DLD1 (cell line): ENCODE data around the gene FRMD4A.
"Not testable (repeated sequence)": the region's sequence is repeated elsewhere in the genome, so short reads cannot be mapped to it uniquely, and the experiment has no call there.

ENCODE experiments used
- in situ Hi-C: cut with HindIII; loops from 2 replicates; pipeline ENCODE4 v1.10.0; 2017; ENCODE audit warnings: low sequenced_read_pairs

FRMD4A gene

DNA sequence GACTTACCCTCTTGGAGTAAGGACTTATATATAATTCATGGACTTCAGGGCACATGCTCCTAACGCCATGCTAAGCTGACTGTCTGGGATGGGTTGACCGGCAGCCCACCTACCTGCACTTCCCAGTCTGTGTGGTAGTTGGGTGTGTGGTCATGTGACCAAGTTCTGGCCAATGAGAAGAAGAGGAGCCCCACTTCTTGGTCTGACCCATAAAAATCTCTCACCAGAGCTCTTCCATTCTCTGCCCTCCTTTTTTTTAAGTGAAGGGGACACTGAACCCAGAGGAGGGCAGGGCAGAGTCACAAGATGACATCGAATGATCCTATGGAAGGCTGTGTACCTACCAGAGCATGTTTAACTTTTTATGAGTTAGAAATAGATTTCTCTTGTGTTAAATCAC, 370.1 kb downstream of the FRMD4A start:
- in situ Hi-C loops = no loop called here

DNA sequence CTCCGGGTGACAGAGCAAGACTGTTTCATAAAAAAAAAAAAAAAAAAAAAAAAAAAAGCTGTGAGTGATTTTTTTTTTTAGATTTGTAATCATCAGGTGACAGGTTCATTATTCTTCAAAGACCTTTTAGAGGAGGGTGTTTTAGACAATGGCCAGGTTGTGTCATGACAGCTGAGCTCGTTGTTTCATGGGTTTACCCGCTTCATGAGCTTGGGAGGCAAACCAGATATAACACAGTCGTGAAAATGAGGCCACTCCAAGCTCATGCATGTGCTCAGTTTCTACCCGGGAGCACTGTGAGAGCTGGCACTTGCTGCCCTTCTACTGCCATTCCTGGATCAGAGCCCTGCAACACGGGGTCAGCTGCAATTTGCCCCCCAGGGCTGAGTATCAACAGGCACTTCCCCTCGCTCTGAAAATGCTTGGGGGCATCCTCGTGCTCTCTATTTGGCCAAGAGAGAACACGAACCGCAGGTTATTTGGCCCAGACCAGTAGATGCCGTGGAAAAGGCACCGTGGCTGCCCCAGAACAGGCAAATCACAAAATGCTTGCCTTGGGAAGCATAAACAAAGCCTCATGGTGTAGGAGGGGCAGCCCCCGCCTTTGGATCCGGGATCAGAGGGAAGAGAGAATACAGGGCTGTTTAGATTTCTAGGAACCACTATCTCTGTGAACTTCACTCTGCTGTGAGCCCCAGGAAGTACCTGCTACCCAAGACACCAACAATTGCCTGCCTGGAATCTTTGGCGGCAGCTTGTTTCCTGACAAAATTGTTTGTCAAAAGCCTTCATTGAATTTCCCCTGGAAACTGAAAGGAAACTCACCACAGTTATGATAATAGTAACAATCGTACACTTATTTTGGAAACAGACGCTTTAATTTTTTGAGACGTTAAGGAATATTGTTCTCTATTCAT, 371.0 kb downstream of the FRMD4A start:
- in situ Hi-C loops = no loop called here

DNA sequence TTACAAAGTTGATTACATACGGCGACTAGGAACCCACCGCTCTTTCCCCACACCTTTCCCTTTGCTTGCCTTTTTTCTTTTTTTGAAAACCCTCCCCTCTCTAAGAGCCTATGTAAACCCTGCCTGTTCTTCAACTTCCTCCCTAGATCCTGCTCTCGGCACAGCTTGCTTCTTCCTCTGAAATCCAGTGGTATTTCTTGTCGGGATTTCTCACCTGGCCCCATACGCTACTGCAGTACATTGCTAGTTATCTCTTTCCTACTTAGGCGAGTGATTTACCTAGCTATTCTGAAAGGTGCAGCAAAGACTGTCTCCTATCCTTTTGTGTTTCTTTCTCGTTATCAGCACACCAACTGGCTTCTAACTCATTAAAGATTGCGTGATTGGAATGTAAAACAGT, 372.9 kb downstream of the FRMD4A start:
- in situ Hi-C loops = no loop called here

DNA sequence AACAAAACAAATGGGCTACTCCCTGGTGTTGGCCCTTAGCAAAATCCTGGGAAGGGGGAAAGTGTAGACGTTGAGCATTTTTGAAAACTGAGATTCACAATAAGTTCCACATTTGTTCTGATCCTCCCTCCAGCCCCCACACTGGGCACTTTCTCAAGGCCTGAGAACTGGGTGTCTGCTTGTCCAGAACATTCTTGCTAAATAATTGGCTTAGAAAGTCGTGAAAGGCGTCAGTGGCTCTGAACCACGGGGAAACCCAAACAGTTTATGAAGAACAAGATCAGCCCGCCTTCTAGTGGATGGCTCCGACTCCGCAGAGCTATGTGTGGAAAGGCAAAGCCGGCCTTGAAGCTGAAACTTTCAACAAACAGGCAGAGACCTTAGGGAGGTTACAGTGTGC, 373.9 kb downstream of the FRMD4A start:
- in situ Hi-C loops = no loop called here

DNA sequence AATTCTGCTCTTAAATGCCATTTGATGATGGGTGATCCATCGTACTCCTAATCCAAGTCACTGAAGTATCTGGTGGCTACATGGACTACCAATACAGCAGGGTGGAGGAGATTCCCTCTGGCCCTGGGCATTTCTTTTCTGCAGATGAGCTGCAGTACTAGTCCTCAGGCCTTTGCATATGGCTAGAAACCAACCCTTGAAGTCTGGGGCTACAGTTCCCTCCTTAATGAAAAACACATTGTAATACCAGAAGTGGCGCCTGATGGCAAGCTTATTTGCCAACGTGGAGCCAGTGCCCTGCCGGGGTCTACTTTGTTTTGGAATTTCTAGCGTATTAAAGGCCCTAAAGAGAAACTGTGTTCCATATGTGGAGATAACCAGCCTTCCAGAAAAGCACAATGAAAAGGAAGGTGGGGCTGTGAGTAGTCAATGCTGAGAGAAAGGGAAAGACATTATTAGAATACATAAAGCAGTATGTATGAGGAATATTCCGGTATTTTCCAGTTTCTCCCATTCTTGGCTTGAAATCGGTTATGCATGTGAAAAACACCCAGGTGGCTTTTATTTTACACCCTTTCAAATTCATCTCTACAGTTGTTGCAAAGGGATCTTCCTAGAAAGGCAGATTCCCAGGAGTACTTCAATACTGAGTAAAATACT, 375.2 kb downstream of the FRMD4A start:
- in situ Hi-C loops = no loop called here

DNA sequence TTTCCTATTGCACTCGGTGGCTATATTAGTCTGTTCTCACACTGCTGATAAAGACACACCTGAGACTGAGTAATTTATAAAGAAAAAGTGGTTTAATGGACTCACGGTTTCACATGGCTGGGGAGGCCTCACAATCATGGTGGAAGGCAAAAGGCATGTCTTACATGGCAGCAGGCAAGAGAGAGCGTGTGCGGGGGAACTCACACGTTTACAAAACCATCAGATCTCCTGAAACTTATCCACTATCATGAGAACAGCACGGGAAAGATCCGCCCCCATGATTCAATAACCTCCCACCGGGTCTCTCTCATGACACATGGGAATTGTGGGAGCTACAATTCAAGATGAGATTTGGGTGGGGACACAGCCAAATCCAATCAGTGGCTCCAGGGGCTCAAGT, 376.5 kb downstream of the FRMD4A start:
- in situ Hi-C loops = not testable (repeated sequence)

DNA sequence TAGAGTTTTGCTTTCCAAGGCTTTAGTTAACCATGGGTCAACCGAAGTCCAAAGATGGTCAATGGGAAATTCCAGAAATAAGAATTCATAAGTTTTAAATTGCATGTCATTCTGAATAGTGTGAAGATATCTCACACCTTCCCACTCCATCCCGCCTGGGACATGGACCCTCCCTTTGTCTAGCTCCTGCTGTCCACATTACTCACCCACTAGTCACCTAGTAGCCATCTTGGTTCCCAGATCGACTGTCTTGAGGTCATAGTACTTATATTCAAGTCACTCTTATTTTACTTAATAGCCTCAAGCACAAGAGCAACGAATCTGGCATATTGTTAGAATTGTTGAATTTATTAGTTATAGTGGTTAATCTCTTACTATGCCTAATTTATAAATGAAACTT, 377.4 kb downstream of the FRMD4A start:
- in situ Hi-C loops = no loop called here

DNA sequence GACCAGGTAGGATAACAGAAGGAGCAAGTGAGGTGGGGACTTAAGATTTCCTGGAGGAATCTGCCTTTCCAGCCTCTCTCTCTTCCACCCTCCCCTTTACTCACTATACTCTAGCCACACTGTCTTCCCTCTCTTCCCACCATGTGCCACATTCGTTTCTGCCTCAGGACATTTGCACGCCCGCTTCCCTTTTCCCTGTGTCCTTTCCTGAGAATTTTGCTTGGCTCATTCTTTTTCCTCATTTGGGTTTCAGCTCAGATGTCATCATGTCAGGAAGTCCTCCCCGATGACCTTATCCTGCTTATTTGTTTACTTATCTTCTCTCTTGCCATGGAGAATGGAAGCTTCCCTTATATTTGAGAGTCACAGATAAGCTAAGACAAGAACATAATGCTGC, 380.2 kb downstream of the FRMD4A start:
- in situ Hi-C loops = no loop called here

DNA sequence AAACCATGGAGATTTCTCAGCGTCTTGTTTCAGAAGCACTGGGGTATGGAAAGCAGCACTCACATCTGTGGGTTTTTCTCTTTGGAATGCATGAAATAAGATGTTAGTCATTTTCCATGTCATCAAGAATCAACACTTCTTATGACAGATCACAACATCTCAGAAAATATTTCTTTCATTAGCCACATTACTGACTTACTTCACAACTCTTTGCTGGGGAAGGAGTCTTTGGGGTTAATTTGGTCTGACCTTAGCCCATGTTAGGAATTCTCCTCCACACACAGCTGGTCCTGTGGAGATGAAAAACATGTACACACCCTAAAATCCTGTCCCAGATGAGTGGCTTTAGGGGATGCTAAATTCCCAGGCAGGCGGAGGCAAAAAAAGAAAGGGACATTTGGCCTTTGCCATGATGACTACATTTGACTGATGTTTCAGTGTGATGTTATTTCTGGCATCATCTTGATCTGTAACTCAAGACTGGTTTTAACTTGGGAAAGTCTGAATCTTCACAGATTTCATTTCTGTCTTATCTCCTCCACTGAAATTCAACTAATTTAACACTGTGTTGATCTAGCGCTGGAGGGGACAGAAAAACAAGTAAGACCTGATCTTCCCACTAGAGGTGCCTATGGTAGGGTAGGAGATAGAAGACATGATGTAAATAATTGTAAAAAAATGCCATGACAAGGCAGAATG, 380.7 kb downstream of the FRMD4A start:
- in situ Hi-C loops = no loop called here

DNA sequence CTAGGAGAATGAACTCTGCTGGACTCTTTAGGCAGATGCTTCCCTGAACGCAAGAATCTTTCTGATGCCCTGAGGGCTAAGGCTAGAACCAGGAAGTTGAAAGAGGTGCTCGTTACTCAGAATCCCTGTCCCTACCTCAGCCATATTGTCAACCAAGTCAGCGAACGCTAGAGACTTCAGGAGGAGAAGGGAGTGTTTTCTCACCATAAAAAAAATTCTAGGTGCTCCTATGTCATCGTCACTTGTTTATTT, 384.6 kb downstream of the FRMD4A start:
- in situ Hi-C loops = no loop called here

DNA sequence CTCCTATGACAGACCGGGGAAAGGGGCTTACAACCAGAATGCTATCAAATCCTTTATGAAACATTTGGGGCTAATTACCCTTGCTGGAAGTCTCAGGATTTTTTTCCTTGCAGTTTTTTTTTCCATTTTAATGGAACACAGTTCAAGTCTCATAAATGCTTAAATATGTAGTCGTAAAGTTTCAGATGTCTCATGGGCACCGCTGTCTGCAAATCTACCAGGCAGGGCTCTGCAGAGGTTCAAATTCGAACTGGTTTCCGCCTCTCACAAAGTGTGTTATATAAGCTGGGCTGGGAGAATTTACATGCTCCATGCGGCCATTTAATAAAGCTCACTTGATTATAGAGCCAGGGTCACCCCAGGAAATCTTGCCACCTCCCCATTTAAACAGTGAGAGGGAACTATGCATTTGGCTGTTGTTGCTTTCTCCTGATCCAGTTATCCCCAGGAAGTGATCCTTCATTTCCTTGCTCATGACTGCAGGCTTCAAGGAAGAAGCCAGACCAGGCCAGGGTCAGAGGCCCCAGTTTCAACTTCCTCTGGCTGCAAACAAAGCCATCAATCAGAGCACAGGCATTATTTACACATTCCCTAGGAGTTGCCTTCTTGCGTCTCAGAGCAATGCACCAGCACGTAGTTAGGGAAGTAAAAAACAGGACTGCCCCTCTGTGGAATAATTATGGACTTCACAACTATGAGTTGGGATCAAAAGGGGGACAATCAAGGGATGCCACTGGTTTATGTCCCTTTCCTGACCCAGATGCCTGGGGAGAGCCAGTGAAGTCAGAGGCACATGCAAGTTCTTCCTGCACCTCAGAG, 385.1 kb downstream of the FRMD4A start:
- in situ Hi-C loops = no loop called here

DNA sequence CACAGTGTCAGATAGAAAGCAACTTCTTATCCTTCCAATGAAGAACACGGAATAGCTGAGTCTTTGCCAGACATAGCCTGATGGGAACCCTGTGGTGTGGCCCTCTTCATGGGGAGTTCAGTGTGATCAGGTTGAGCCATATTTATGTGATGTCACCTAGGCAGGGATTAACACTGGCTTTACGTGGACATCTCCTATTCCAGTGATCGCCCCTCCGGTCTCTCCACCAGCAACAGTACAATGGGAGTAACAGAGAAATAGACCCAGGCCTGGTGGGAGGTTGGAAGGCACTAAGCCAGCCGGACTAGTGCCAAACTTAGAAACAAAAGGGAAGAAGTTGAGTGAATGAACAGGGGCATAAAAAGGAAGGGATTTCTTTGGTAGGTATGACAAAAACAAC, 385.9 kb downstream of the FRMD4A start:
- in situ Hi-C loops = no loop called here

DNA sequence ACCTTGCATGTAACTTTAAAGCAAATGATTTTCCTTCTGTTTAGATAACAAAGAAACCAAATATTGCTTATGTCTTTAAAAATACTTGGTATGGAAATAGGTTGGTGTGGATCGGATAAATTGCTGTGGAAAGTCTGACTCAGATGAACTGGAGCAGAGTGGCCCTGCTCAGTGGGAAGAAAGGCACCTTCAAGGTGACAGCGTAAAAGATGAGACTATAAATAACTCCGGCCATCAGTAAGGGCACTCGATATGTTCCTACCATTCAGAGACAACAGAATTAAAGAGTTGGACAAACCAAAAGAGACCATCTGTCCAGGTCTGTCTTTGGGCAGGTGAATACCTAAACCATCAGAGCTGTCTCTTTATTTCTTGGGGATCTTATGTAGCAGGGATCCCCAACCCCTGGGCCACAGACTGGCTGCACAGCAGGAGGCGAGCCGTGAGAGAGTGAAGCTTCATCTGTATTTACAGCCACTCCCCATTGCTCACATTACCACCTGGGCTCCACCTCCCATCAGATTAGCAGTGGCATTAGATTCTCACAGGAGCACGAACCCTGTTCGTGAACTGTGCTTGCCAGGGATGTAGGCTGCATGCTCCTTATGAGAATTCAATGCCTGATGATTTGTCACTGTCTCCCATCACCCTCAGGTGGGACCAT, 386.9 kb downstream of the FRMD4A start:
- in situ Hi-C loops = no loop called here

DNA sequence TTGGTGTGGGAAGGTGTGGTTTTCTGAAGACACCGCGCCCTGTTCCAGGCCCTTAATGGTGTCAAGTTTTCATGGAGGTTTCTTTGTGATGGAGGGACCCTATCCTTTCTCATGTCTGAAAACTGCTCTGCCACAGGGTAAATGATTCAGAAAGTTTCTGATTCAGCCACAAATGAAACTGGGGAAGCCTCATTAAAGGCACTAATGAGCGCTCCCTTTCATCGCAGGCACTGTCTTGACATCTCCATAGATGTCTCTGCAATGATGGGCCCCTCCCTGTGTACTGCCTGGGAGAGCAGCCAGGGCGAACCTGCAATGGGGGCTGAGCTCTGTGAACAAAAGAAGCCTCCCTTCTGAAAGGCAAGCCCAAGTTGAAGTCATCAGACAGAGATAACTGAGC, 388.7 kb downstream of the FRMD4A start:
- in situ Hi-C loops = no loop called here

DNA sequence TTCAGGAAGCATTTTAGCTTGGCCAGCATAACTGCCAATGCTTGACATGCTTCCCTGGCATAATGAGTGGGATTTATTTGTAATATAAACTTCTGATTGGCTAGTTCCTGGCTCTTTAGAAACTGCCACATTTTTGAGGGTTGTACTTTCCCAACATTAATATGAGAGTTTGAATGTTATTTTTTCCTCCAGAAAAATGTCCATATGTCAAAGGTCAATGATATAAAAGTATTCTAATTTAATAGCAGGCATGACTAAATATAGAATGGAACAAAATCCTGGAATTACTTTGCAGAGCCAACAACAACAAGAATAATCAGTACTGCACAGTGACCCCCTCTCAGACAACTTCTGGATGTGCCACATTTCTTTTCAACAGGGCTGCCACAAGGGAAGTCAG, 391.3 kb downstream of the FRMD4A start:
- in situ Hi-C loops = no loop called here

DNA sequence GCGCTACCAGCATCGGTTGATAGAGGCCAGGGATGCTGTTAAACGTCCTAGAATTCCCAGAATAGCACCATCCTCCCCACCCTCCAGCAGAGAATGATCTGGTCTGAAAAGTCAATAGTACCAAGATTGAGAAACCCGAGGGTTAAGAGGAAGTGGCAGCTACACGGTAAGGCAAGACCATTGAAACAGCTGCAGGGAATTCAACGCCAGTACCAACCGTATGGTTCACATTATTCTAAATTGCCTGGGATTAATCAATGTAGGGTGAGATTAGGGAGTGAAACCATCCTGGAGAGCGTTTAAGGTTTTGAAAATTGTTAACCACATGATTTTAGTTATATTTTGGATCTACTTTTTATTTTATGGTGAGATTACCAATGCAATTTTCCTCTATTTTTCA, 391.8 kb downstream of the FRMD4A start:
- in situ Hi-C loops = no loop called here

DNA sequence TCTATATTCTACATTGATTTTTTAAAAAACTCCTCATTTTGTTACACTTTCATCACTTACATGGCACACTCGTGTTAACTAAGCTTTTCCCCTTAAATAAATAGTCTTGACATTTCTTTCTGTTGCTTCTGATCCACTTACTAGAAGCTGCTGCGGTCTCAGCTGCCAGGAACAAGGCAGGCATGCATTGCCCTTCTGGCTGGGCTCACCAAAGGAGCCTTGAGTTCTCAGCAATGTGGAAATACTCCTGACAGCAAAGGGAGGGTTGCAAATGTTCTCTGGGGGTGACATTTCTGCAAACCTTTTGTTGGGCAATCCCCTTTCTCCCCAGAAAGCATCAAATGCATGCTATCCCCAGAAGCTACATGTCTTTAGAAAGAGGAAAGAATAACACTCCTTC, 393.9 kb downstream of the FRMD4A start:
- in situ Hi-C loops = no loop called here

DNA sequence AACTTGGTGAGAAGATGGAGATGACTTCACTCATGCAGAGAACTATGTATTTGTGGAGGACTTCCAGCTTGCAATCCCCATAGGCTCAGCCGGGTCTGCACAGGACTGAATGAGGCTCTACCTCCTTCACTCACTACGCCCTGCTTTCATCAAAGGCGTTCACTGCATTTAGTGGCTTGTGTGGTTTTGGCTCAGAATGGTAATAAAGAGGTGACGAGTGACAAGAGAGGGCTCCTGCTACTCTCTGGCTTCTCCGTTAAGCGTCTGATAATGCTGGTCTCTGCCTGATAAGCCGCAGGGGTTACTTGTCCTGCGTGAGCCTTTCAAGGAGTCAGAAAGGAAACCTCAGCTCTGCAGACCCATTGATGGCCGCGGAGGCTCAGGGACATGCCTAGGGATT, 400.6 kb downstream of the FRMD4A start:
- in situ Hi-C loops = no loop called here

DNA sequence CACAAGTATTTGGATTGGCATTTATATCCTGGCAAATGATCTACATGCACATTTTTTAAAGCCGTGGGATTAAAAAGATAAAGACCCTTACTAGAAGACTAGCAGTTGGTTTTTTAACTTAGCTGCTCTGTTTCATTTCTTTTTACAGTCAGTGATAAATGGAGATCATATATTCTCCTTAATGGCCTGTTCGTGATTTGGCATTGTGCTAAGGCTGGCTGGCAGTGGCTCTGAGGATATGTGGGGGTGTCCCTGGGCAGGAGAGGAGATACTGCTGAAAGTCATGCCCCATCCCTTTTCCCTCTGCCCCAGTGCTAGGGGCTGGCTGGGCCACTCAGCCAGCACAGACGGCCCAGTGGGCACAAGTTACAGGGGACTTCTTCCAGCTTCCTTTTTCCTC, 402.3 kb downstream of the FRMD4A start:
- in situ Hi-C loops = no loop called here

DNA sequence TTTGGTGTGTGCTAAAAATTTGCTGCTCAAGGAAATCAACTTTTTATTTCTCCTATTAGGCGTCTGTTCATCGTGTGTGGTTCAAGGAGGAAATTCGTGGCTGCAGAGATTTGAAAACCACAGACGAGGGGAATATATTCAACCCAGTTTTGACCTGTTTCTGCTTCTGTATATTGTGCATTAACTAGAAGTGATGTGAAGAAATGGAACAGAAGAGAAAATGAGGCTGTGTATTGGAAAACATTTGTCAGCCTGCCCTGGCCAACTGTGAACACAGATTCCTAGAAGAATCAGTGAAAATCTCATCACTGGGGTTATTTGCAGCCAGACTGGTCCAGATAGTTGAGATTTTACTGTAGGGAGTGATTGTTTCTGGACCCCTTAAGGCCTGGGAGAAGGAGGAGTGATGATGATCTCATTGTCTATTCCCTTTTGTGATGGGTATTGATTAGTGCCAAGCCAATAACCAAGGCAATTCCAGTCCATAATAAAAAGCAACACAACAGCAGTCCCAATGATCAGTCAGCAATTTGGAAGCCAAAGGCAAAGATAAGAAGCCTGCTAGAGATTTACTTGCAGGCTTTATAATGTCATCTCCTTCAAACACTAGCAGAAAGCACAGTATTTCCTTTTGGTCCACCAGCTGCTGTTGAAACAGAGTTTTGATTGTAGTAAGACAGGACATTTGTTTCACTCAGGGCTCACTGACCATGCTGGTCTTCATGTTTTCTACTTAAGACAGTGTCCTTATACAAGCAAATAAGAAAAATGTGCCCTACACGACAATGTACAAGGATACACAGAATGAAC, 404.5 kb downstream of the FRMD4A start:
- in situ Hi-C loops = no loop called here
